ENCODE results near the gene ACP3. TPM values are rescaled to one million over a fixed set of nuclear protein-coding genes. Genes with fewer than 3 reads are reported as not detected.
"Not testable (repeated sequence)": the region's sequence is repeated elsewhere in the genome, so short reads cannot be mapped to it uniquely, and the experiment has no call there.

ACP3 gene
- total RNA-seq, 1 donor from 2014 or later, result 19.9 TPM

DNA sequence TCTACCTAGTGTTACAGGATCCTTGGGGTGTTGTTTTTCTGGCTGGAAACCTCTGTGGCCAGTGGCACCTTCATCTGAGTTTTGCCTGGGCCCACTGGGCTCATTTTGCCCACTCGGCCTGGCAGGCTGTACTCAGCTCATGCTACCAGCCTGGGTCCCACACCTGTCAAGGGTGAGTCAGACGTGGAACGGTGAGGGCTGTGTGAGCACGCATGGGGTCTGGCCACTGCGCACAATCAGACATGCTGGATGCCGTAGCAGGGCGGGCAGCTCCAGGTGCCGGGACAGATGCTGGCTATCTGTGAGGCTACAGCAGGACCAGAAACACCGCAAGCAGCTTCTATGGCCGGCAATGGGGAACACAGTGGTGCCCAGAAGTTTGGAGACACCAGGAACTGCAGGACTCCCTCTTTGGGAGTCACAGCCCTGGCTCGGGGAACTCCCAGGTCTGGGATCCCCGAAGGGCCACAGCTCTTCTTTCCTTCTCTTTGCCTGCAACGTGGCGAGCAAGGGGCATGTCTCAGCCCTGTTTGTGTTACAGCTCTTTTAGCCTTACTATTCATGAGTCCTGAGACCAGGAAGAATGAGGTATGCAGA, 64.2 kb downstream of the ACP3 start:
- Histone ChIP-seq H3K9me3 (no peaks in the 10 kb centered on the region), H3K4me1 (no peaks in the 10 kb centered on the region), H3K27ac (no peak overlapping the region), H3K36me3 (no peaks in the 10 kb centered on the region), H3K27me3 (ENCODE audit: low read depth) (no peaks in the 10 kb centered on the region), H3K4me3 (no peak overlapping the region)
- intact Hi-C loops (cut with DNase I), result no loop called here
- ATAC-seq (no peak), DNase-seq (no peak)
- TF ChIP-seq, protein P1, sequence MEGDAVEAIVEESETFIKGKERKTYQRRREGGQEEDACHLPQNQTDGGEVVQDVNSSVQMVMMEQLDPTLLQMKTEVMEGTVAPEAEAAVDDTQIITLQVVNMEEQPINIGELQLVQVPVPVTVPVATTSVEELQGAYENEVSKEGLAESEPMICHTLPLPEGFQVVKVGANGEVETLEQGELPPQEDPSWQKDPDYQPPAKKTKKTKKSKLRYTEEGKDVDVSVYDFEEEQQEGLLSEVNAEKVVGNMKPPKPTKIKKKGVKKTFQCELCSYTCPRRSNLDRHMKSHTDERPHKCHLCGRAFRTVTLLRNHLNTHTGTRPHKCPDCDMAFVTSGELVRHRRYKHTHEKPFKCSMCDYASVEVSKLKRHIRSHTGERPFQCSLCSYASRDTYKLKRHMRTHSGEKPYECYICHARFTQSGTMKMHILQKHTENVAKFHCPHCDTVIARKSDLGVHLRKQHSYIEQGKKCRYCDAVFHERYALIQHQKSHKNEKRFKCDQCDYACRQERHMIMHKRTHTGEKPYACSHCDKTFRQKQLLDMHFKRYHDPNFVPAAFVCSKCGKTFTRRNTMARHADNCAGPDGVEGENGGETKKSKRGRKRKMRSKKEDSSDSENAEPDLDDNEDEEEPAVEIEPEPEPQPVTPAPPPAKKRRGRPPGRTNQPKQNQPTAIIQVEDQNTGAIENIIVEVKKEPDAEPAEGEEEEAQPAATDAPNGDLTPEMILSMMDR (IDR thresholded peaks at IDR 0.05), result no peak

DNA sequence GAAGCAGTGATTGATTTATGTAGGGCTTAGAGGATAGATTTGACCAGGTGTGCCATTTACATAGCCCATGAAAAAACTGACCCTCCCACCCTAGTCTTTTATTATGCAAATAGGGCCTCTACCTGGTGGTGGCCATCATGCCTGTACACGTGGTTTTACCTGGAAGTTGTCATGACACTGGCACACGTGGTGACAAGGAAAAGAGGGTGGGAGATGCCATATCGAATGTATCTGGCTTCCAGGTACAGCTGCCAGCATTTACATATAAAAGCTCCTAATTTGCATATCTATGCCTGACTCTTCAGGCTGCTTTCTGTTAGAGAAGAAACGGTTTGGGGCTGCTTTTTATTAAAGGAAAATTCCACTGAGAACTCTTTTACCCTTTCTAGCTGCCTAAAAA, 65.1 kb downstream of the ACP3 start:
- Histone ChIP-seq H3K4me1 (no peaks in the 10 kb centered on the region), H3K27ac (no peak overlapping the region), H3K9me3 (no peaks in the 10 kb centered on the region), H3K36me3 (no peaks in the 10 kb centered on the region), H3K4me3 (no peak overlapping the region), H3K27me3 (ENCODE audit: low read depth) (no peaks in the 10 kb centered on the region)
- intact Hi-C loops (cut with DNase I), result no loop called here
- TF ChIP-seq, protein P1 (IDR thresholded peaks at IDR 0.05), result no peak
- DNase-seq (no peak), ATAC-seq (no peak)

DNA sequence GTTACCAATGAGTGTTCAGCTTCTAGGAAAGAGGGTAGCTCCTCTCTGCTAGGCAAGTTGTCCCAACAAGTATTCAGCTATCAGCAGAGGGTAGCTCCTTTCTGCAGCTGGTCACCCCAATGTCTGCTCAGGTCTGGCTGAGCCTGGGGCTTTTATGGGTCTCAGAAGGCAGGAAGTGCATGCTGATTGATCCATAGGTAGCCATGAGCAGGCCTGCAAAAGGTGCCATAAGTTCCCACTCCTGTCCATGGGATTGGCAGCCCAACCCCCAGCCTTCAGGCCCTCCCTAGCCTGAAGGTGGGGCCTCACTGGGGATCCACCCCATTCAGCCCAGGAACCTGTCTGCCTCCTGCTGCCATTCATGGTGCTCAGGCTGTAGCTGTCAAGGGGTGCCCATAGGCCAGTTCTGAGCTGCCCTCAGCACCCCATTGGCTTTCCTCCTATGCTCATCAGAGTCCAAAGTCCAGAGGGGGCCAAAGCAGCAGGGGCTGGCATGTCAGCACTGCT, 65.5 kb downstream of the ACP3 start:
- ATAC-seq (no peak), DNase-seq (no peak)
- H3K27me3 ChIP-seq (ENCODE audit: low read depth), result no peaks in the 10 kb centered on the region
- no peaks in the 10 kb centered on the region for H3K9me3 ChIP-seq
- no peak overlapping the region for H3K4me3 ChIP-seq
- intact Hi-C loops (cut with DNase I), result no loop called here
- TF ChIP-seq, protein P1 (IDR thresholded peaks at IDR 0.05), result no peak
- H3K27ac ChIP-seq, result no peak overlapping the region
- H3K36me3 ChIP-seq, result no peaks in the 10 kb centered on the region
- no peaks in the 10 kb centered on the region for H3K4me1 ChIP-seq

DNA sequence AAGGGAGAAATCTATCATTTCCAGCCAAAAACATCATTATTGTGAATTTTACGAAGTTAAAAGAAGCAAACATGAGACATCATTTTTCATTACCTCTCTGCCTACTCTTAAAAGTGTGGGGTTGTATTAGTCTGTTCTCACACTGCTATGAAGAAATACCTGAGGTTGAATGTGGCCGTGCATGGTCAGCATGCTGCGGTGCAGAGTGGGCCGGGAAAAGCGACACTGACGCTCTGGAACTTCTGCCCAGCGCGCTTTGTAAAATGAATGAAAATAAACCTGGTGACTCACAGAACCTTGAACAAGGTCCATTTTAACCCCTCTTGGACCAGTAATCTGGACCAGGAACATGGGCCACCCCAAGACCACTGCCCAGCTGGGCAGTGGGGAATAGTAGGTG, 69.1 kb downstream of the ACP3 start:
- TF ChIP-seq, protein P1 (IDR thresholded peaks at IDR 0.05), result no peak
- intact Hi-C loops (cut with DNase I), result no loop called here
- DNase-seq (no peak), ATAC-seq (no peak)
- no peaks in the 10 kb centered on the region for H3K4me1 ChIP-seq
- no peaks in the 10 kb centered on the region for H3K27me3 ChIP-seq (ENCODE audit: low read depth)
- H3K9me3 ChIP-seq, result no peaks in the 10 kb centered on the region
- H3K27ac ChIP-seq, result no peak overlapping the region
- no peaks in the 10 kb centered on the region for H3K36me3 ChIP-seq
- H3K4me3 ChIP-seq, result no peak overlapping the region

DNA sequence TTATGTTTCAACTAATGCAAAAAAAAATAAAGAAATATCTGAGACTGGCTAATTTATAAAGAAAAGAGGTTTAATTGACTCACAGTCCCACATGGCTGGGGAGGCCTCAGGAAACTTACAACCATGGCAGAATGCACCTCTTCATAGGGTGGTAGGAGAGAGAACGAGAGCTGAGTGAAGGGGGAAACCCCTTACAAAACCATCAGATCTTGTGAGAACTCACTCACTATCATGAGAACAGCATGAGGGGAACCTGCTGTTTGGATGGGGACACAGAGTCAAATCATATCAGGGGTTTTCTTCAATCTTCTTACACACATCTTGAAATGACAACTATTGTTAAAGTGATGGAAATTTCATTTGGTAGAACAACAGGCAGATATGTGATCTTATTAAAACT, 75.5 kb downstream of the ACP3 start:
- ATAC-seq; H3K27ac ChIP-seq; DNase-seq; H3K36me3 ChIP-seq; H3K4me1 ChIP-seq; H3K27me3 ChIP-seq (ENCODE audit: low read depth); intact Hi-C loops (cut with DNase I); H3K9me3 ChIP-seq; H3K4me3 ChIP-seq: not testable (repeated sequence)

DNA sequence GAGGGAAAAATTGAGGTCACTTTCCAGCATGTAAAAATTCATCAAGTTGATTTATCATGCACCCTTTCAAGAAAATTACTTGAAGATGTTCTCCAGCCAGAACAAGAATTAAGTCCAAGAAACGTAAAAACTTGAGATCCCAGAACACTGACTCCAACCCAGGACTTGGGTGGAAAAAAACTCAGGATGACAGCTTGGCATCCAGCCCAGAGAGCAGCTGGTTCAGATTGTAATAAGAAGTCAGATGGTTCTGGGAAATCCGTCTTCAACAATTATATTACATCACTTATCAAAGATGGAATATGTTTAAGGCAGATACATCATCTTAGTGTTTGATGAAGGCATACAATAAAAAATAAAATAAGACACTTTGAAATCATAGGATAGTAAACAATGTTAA, 77.1 kb downstream of the ACP3 start:
- ATAC-seq, result no peak
- no peaks in the 10 kb centered on the region for H3K4me1 ChIP-seq
- H3K4me3 ChIP-seq, result no peak overlapping the region
- no peak overlapping the region for H3K27ac ChIP-seq
- TF ChIP-seq, protein P1 (IDR thresholded peaks at IDR 0.05), result no peak
- no peak for DNase-seq
- no peaks in the 10 kb centered on the region for H3K27me3 ChIP-seq (ENCODE audit: low read depth)
- no peaks in the 10 kb centered on the region for H3K9me3 ChIP-seq
- H3K36me3 ChIP-seq, result no peaks in the 10 kb centered on the region
- intact Hi-C loops (cut with DNase I), result no loop called here

All from lower lobe of right lung (tissue), 2 donors.